Stomach (tissue), 9 donors: ENCODE measurements around the gene SPIRE2. TPM values are rescaled to one million over a fixed set of nuclear protein-coding genes. Genes with fewer than 3 reads are reported as not detected.
"Not testable (repeated sequence)": the region's sequence is repeated elsewhere in the genome, so short reads cannot be mapped to it uniquely, and the experiment has no call there.

ENCODE experiments used
- DNase-seq, 2 donors: peaks; one replicate each; pipeline versions ENCODE4 v3.0.0 to v3.0.0-alpha.2; 2013 to 2019
- H3K27ac ChIP-seq, 5 donors: fragments of 200-600 bp in 4 of 5; sonication (generic) in 4 of 5; one replicate each; pipeline ENCODE4 v1.5.1; 2013 to 2019; ENCODE audit warnings: mild to moderate bottlenecking in 1 of 5, moderate library complexity in 1 of 5
- H3K27me3 ChIP-seq, 3 donors: fragments of 200-600 bp; sonication (generic); one replicate each; pipeline ENCODE4 v1.5.1; 2017 to 2019; ENCODE audit warnings: mixed run types in 1 of 3
- H3K36me3 ChIP-seq, 4 donors: fragments of 200-600 bp; sonication (generic); 1 replicate in 3 of 4; 2 replicates in 1 of 4; pipeline ENCODE4 v1.5.1; 2016 to 2019
- H3K4me1 ChIP-seq, 4 donors: fragments of 200-600 bp; sonication (generic); one replicate each; pipeline ENCODE4 v1.5.1; 2016 to 2019
- H3K4me3 ChIP-seq, 4 donors: fragments of 200-600 bp; sonication (generic) in 3 of 4; one replicate each; pipeline ENCODE4 v1.5.1; 2016 to 2019; ENCODE audit warnings: mild to moderate bottlenecking in 1 of 4
- H3K9me3 ChIP-seq, 4 donors: fragments of 200-600 bp; sonication (generic); one replicate each; pipeline ENCODE4 v1.5.1; 2016 to 2019
- EP300 ChIP-seq: sonication (generic); formaldehyde crosslinking; IDR thresholded peaks from one replicate; pipeline ENCODE4 v1.6.1; 2017; ENCODE audit warnings: antibody characterized with exemption
- POLR2A ChIP-seq, 4 donors: fragments of 450-650 bp; IDR thresholded peaks; one replicate each; pipeline ENCODE4 v1.6.1; 2016; ENCODE audit warnings: antibody characterized with exemption in 4 of 4, control low read depth in 2 of 4, mild to moderate bottlenecking in 1 of 4, moderate library complexity in 1 of 4
- POLR2AphosphoS5 ChIP-seq, 3 donors: sonication (generic); formaldehyde crosslinking; IDR thresholded peaks; one replicate each; pipeline ENCODE4 v1.6.1; 2016; ENCODE audit warnings: antibody characterized with exemption in 3 of 3
- WGBS, 5 donors: extraction: QIAGEN DNeasy Blood & Tissue Kit in 3 of 5; methylation state at CpG; one replicate each; pipeline versions ENCODE4 v1.1.5 to v1.1.7; 2013 to 2018; 5-methylcytosine and 5-hydroxymethylcytosine counted together
- intact Hi-C: fragments of 100-400 bp; cut with DNase I; formaldehyde crosslinking; loops from one replicate; pipeline ENCODE4 v1.15.1; 2023; ENCODE audit warnings: low total_unique reads
- polyA plus RNA-seq, 3 donors: library from polyadenylated mRNA; stranded (reverse); fragments of 200-250 nt; gene quantifications; one replicate each; pipeline ENCODE4 v1.2.3, GENCODE V29; 2013
- total RNA-seq, 5 donors: library from RNA; depleted of rRNA; stranded (reverse); fragments of >200 nt; gene quantifications; one replicate each; pipeline versions ENCODE4 v1.1.0 to v1.2.3, GENCODE V29; 2014 to 2016
- TF ChIP-seq, protein P1 (sequence below), 7 experiments: fragments of 450-650 bp in 4 of 7; fragments of 200-600 bp in 3 of 7; sonication (generic) in 3 of 7; IDR thresholded peaks; one replicate each; pipeline ENCODE4 v1.5.1; 2016 to 2019; ENCODE audit warnings: antibody characterized with exemption in 7 of 7, control low read depth in 2 of 7, mild to moderate bottlenecking in 1 of 7
- donor health status: healthy with polysubstance abuse.
- donor health status: Bipolar disorder and iron deficiency.
- donor health status: healthy.

SPIRE2 gene
- total and polyA plus RNA-seq, 8 donors: 3.9 to 230 (median 25.0) TPM

DNA sequence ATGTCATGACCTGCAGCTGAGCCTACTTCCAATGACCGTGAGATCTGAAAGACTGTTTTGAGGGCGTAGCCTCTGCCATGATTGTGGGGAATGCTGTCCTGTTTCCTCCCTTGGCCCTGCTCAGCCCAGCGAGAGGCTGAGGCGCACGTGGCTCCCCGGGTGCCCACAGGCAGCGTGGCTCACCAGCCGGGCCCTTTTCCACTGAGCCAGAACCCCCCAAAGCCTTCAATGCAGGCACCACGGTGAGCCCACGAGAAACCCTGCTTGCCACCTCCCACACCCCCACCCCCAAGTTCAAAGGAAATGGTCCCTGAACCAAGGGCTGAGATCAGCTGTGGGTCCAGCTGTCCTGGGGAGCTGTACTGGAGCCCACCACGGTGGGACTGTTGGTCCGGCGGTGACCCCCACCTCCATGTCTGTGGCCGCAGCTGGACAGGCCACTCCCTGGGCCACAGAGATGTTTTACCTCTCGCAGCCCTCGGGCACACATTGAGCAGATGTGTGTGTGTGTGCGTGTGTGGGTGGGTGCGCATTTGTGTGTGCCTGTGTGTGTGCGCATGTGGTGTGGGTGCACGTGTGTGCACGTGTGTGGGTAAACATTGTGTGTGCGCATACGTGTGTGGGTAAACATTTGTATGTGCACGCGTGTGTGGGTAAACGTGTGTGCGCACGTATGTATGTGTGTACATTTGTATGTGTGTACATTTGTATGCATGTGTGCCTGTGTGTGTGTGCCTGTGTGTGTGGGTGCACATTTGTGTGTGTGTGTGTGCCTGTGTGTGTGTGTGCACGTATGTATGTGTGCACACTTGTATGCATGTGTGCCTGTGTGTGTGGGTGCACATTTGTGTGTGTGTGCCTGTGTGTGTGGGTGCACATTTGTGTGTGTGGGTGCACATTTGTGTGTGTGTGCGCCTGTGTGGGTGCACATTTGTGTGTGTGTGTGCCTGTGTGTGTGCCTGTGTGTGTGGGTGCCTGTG is 85.4 kb downstream of the SPIRE2 start:
- H3K9me3 ChIP-seq: no peaks in the 10 kb centered on the region
- intact Hi-C loops: no loop called here
- no peak for DNase-seq
- TF ChIP-seq EP300: no peak
- TF ChIP-seq, protein P1, sequence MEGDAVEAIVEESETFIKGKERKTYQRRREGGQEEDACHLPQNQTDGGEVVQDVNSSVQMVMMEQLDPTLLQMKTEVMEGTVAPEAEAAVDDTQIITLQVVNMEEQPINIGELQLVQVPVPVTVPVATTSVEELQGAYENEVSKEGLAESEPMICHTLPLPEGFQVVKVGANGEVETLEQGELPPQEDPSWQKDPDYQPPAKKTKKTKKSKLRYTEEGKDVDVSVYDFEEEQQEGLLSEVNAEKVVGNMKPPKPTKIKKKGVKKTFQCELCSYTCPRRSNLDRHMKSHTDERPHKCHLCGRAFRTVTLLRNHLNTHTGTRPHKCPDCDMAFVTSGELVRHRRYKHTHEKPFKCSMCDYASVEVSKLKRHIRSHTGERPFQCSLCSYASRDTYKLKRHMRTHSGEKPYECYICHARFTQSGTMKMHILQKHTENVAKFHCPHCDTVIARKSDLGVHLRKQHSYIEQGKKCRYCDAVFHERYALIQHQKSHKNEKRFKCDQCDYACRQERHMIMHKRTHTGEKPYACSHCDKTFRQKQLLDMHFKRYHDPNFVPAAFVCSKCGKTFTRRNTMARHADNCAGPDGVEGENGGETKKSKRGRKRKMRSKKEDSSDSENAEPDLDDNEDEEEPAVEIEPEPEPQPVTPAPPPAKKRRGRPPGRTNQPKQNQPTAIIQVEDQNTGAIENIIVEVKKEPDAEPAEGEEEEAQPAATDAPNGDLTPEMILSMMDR (IDR thresholded peaks at IDR 0.05): no peak
- TF ChIP-seq POLR2AphosphoS5 (IDR thresholded peaks at IDR 0.05): no peak
- TF ChIP-seq POLR2A (IDR thresholded peaks at IDR 0.05): no peak
- no peak overlapping the region for H3K27ac ChIP-seq
- H3K36me3 ChIP-seq: peaks cover 15 to 49% (median 48%) of the 10 kb centered on the region in 4 donors
- no peak overlapping the region for H3K4me3 ChIP-seq
- peaks cover 13 to 26% (median 21%) of the 10 kb centered on the region in 4 donors for H3K4me1 ChIP-seq
- WGBS, 5 donors: 75 to 83% (median 78%) methylated on average over 30 of the region's 30 CpGs
- peaks cover 0 to 11% (median 0%) of the 10 kb centered on the region in 3 donors for H3K27me3 ChIP-seq

GRCh38 chr16:89914642-89915285 is 86.5 kb downstream of the SPIRE2 start:
- DNase-seq, H3K9me3 ChIP-seq, H3K4me3 ChIP-seq, H3K27ac ChIP-seq, intact Hi-C loops: not testable (repeated sequence)
- Histone ChIP-seq H3K4me1 (peaks cover 15 to 35% (median 26%) of the 10 kb centered on the region in 4 donors), H3K36me3 (peaks cover 10 to 38% (median 37%) of the 10 kb centered on the region in 4 donors), H3K27me3 (peaks cover 0 to 22% (median 0%) of the 10 kb centered on the region in 3 donors)
- WGBS, 5 donors: 46 to 68% (median 57%) methylated on average over 11 of the region's 11 CpGs

GRCh38 chr16:89915303-89916232 is 87.3 kb downstream of the SPIRE2 start:
- WGBS, 5 donors: 72 to 81% (median 78%) methylated on average over 20 to 40 of the region's 40 CpGs

More at GRCh38 chr16:89915303-89916232, 87.3 kb downstream of the SPIRE2 start:
- no peak for DNase-seq
- no peak for TF ChIP-seq EP300
- TF ChIP-seq POLR2AphosphoS5 (IDR thresholded peaks at IDR 0.05): no peak
- no peak for TF ChIP-seq POLR2A (IDR thresholded peaks at IDR 0.05)
- TF ChIP-seq, protein P1 (IDR thresholded peaks at IDR 0.05): no peak
- intact Hi-C loops: no loop called here
- Histone ChIP-seq H3K36me3 (peaks cover 9 to 32% (median 30%) of the 10 kb centered on the region in 4 donors), H3K4me1 (peaks cover 15 to 35% (median 22%) of the 10 kb centered on the region in 4 donors), H3K9me3 (no peaks in the 10 kb centered on the region), H3K27me3 (peaks cover 0 to 30% (median under 1%) of the 10 kb centered on the region in 3 donors), H3K4me3 (no peak overlapping the region), H3K27ac (no peak overlapping the region)
